Measurements from ENCODE around the gene EFCAB13. TPM values are rescaled to one million over a fixed set of nuclear protein-coding genes. Genes with fewer than 3 reads are reported as not detected.

Gene EFCAB13
- total RNA-seq, 1 experiment from 2014 or later: 7.1 TPM

DNA sequence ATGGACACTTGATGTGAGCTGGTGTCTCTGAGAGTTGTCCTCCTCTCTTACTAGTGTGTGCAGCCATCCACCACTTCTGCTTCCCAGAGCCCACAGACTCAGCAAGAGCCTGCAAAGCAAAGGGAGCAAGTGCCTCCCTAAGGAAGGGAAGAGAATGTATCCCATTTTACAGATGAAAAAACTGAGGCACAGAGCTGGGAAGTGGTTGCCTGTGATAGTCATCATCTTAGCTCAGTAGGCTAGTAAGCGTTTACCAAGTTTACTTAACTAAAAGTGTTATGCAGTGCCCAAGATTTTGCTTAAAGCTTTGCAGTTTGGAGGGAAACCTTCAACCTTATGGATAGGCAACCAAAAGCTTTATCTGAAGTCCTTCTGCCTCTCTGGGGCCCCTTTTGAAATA lies 23.0 kb upstream of the EFCAB13 start:
- Histone ChIP-seq H3K27me3 (ENCODE audit: control insufficient read depth, insufficient read depth, low read length) (no peaks in the 10 kb centered on the region), H3K36me3 (ENCODE audit: control insufficient read depth, insufficient read depth, low read length) (no peaks in the 10 kb centered on the region), H3K9me3 (ENCODE audit: control insufficient read depth, insufficient read depth, low read depth, low read length) (no peaks in the 10 kb centered on the region), H3K4me1 (ENCODE audit: control insufficient read depth, insufficient read depth, low read length) (peaks cover 7% of the 10 kb centered on the region; the same call in 1 of the 2 replicates), H3K4me3 (ENCODE audit: low read depth in 2 of 2, low read length in 2 of 2) (no peak overlapping the region), H3K27ac (ENCODE audit: low read length) (no peak overlapping the region)
- intact Hi-C loops (cut with micrococcal nuclease; ENCODE audit: unreplicated experiment) (no loop called here), in situ Hi-C loops (cut with HindIII; ENCODE audit: low pct_unique_long_range_greater_than_20kb, low sequenced_read_pairs) (no loop called here)
- ChIA-PET CTCF (no interaction called here), POLR2A (no interaction called here)
- ATAC-seq (no peak), DNase-seq (ENCODE audit: low read depth, low spot score) (no peak)
- no TSS peak for BruUV-seq (replicated peaks)
- no peak for TF ChIP-seq SIN3A (IDR thresholded peaks at IDR 0.05; ENCODE audit: borderline replicate concordance, insufficient read depth, low read depth, low read length)
- TF ChIP-seq, protein P1, sequence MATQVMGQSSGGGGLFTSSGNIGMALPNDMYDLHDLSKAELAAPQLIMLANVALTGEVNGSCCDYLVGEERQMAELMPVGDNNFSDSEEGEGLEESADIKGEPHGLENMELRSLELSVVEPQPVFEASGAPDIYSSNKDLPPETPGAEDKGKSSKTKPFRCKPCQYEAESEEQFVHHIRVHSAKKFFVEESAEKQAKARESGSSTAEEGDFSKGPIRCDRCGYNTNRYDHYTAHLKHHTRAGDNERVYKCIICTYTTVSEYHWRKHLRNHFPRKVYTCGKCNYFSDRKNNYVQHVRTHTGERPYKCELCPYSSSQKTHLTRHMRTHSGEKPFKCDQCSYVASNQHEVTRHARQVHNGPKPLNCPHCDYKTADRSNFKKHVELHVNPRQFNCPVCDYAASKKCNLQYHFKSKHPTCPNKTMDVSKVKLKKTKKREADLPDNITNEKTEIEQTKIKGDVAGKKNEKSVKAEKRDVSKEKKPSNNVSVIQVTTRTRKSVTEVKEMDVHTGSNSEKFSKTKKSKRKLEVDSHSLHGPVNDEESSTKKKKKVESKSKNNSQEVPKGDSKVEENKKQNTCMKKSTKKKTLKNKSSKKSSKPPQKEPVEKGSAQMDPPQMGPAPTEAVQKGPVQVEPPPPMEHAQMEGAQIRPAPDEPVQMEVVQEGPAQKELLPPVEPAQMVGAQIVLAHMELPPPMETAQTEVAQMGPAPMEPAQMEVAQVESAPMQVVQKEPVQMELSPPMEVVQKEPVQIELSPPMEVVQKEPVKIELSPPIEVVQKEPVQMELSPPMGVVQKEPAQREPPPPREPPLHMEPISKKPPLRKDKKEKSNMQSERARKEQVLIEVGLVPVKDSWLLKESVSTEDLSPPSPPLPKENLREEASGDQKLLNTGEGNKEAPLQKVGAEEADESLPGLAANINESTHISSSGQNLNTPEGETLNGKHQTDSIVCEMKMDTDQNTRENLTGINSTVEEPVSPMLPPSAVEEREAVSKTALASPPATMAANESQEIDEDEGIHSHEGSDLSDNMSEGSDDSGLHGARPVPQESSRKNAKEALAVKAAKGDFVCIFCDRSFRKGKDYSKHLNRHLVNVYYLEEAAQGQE (IDR thresholded peaks at IDR 0.05; ENCODE audit: insufficient read depth in 1 of 2, low read depth in 2 of 2, low read length in 1 of 2): no peak
- no peak for TF ChIP-seq POLR2AphosphoS5 (IDR thresholded peaks at IDR 0.05; ENCODE audit: low read depth, low read length)
- TF ChIP-seq, protein P2, sequence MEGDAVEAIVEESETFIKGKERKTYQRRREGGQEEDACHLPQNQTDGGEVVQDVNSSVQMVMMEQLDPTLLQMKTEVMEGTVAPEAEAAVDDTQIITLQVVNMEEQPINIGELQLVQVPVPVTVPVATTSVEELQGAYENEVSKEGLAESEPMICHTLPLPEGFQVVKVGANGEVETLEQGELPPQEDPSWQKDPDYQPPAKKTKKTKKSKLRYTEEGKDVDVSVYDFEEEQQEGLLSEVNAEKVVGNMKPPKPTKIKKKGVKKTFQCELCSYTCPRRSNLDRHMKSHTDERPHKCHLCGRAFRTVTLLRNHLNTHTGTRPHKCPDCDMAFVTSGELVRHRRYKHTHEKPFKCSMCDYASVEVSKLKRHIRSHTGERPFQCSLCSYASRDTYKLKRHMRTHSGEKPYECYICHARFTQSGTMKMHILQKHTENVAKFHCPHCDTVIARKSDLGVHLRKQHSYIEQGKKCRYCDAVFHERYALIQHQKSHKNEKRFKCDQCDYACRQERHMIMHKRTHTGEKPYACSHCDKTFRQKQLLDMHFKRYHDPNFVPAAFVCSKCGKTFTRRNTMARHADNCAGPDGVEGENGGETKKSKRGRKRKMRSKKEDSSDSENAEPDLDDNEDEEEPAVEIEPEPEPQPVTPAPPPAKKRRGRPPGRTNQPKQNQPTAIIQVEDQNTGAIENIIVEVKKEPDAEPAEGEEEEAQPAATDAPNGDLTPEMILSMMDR (IDR thresholded peaks at IDR 0.05): no peak
- no peak for TF ChIP-seq TCF7L2 (IDR thresholded peaks at IDR 0.05; ENCODE audit: low read depth, low read length)

DNA sequence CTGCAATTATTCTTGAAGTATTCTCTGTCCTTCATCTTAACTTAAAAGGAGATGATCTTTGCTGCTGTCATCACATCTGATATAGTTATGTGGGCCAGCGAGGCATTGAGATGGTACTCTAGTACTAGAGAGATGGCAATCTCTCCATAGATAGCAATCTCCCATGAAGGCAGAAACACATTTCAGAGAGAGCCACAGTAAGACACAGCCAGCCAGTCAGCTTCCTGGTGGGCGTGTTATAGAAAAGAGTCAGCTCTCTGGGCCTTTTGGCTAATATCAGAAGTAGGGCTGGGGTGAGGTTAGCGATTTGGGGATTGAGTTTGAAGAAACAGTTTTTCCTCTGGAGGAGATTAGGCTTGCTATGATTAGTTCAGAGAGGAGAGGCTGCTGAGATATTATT lies 22.6 kb upstream of the EFCAB13 start:
- intact Hi-C loops (cut with micrococcal nuclease; ENCODE audit: unreplicated experiment): no loop called here
- in situ Hi-C loops (cut with HindIII; ENCODE audit: low pct_unique_long_range_greater_than_20kb, low sequenced_read_pairs): no loop called here
- TF ChIP-seq POLR2AphosphoS5 (IDR thresholded peaks at IDR 0.05; ENCODE audit: low read depth, low read length) (no peak), TCF7L2 (IDR thresholded peaks at IDR 0.05; ENCODE audit: low read depth, low read length) (no peak), SIN3A (IDR thresholded peaks at IDR 0.05; ENCODE audit: borderline replicate concordance, insufficient read depth, low read depth, low read length) (no peak)
- TF ChIP-seq, protein P1 (IDR thresholded peaks at IDR 0.05; ENCODE audit: insufficient read depth in 1 of 2, low read depth in 2 of 2, low read length in 1 of 2): no peak
- TF ChIP-seq, protein P2 (IDR thresholded peaks at IDR 0.05): no peak
- H3K27me3 ChIP-seq (ENCODE audit: control insufficient read depth, insufficient read depth, low read length): no peaks in the 10 kb centered on the region
- BruUV-seq (replicated peaks): no TSS peak
- no peak for ATAC-seq
- no peaks in the 10 kb centered on the region for H3K9me3 ChIP-seq (ENCODE audit: control insufficient read depth, insufficient read depth, low read depth, low read length)
- DNase-seq (ENCODE audit: low read depth, low spot score): no peak
- no peak overlapping the region for H3K4me3 ChIP-seq (ENCODE audit: low read depth in 2 of 2, low read length in 2 of 2)
- ChIA-PET CTCF (no interaction called here), POLR2A (no interaction called here)
- no peak overlapping the region for H3K27ac ChIP-seq (ENCODE audit: low read length)
- H3K4me1 ChIP-seq (ENCODE audit: control insufficient read depth, insufficient read depth, low read length): peaks cover 11% of the 10 kb centered on the region
- H3K36me3 ChIP-seq (ENCODE audit: control insufficient read depth, insufficient read depth, low read length): no peaks in the 10 kb centered on the region
